Thyroid gland (tissue), 4 donors: ENCODE results near the gene C20orf204.

ENCODE experiments used
- CTCF ChIP-seq, 6 experiments: fragments of 200-600 bp in 3 of 6; fragments of 450-650 bp in 3 of 6; sonication (generic) in 3 of 6; IDR thresholded peaks; one replicate each; pipeline ENCODE4 v1.5.1; 2016 to 2019; ENCODE audit warnings: antibody characterized with exemption in 6 of 6, mild to moderate bottlenecking in 2 of 6, inconsistent platforms in 1 of 6, moderate library complexity in 1 of 6
- POLR2A ChIP-seq, 2 donors: fragments of 450-650 bp; IDR thresholded peaks; one replicate each; pipeline ENCODE4 v1.6.1; 2017; ENCODE audit warnings: antibody characterized with exemption in 2 of 2, mild to moderate bottlenecking in 2 of 2, moderate library complexity in 1 of 2

- TF ChIP-seq CTCF (IDR thresholded peaks at IDR 0.05) (no peak), POLR2A (IDR thresholded peaks at IDR 0.05) (no peak)
Observed at GRCh38 chr20:64041781-64042053, 5.7 kb downstream of the C20orf204 start.
